Liver (tissue), 9 donors: ENCODE data around the gene TANGO2. TPM values are rescaled to one million over a fixed set of nuclear protein-coding genes. Genes with fewer than 3 reads are reported as not detected.

ENCODE experiments used
- DNase-seq: peaks from one replicate; pipeline ENCODE4 v3.0.0-alpha.2; 2017; ENCODE audit warnings: low spot score
- H3K27ac ChIP-seq, 2 donors: one replicate each; pipeline ENCODE4 v1.7.0; 2013; ENCODE audit warnings: inconsistent platforms in 2 of 2, low read length in 2 of 2, control low read depth in 1 of 2, low read depth in 1 of 2, mild to moderate bottlenecking in 1 of 2
- H3K27me3 ChIP-seq, 4 donors: one replicate each; pipeline versions ENCODE4 v1.6.1 to v1.7.0; 2013; ENCODE audit warnings: low read length in 3 of 4, inconsistent platforms in 1 of 4, mild to moderate bottlenecking in 1 of 4, moderate library complexity in 1 of 4; ENCODE audit not compliant: control insufficient read depth in 4 of 4, insufficient read depth in 4 of 4
- H3K36me3 ChIP-seq, 4 donors: one replicate each; pipeline versions ENCODE4 v1.6.1 to v1.7.0; 2013; ENCODE audit warnings: low read length in 3 of 4, mild to moderate bottlenecking in 3 of 4, low read depth in 1 of 4, moderate library complexity in 1 of 4; ENCODE audit not compliant: control insufficient read depth in 4 of 4, insufficient read depth in 3 of 4
- H3K4me1 ChIP-seq, 4 donors: one replicate each; pipeline versions ENCODE4 v1.6.1 to v1.7.0; 2013; ENCODE audit warnings: low read length in 3 of 4, mild to moderate bottlenecking in 3 of 4, moderate library complexity in 1 of 4; ENCODE audit not compliant: control insufficient read depth in 4 of 4, insufficient read depth in 4 of 4
- H3K4me3 ChIP-seq, 3 donors: one replicate each; pipeline versions ENCODE4 v1.6.1 to v1.7.0; 2013; ENCODE audit warnings: low read length in 3 of 3, control low read depth in 1 of 3, low read depth in 1 of 3, mild to moderate bottlenecking in 1 of 3
- H3K9ac ChIP-seq, 2 donors: one replicate each; pipeline ENCODE4 v1.7.0; 2013; ENCODE audit warnings: low read length in 2 of 2, mild to moderate bottlenecking in 2 of 2, moderate library complexity in 2 of 2, control low read depth in 1 of 2, low read depth in 1 of 2
- H3K9me3 ChIP-seq, 4 donors: one replicate each; pipeline versions ENCODE4 v1.6.1 to v1.7.0; 2013; ENCODE audit warnings: low read length in 3 of 4; ENCODE audit not compliant: control insufficient read depth in 4 of 4
- ATF3 ChIP-seq: IDR thresholded peaks from 2 replicates; pipeline ENCODE4 v1.6.1; 2016; ENCODE audit warnings: antibody characterized with exemption
- CTCF ChIP-seq: fragments of 150-350 bp; IDR thresholded peaks from 2 replicates; pipeline ENCODE4 v1.5.1; 2017; ENCODE audit warnings: improper control_type of control experiment, low read depth, low read length; ENCODE audit not compliant: missing input control
- EGR1 ChIP-seq, 2 donors: IDR thresholded peaks; 2 replicates each; pipeline ENCODE4 v1.6.1; 2016 to 2018; ENCODE audit warnings: antibody characterized with exemption in 2 of 2, low read depth in 2 of 2
- FOXA1 ChIP-seq: IDR thresholded peaks from 2 replicates; pipeline ENCODE4 v1.6.1; 2016; ENCODE audit warnings: antibody characterized with exemption
- FOXA2 ChIP-seq: IDR thresholded peaks from 2 replicates; pipeline ENCODE4 v1.6.1; 2016; ENCODE audit warnings: antibody characterized with exemption
- GABPA ChIP-seq, 2 donors: IDR thresholded peaks in 1 of 2; conservative IDR thresholded peaks in 1 of 2; 2 replicates each; pipeline ENCODE4 v1.6.1; 2016; ENCODE audit warnings: antibody characterized with exemption in 2 of 2, mild to moderate bottlenecking in 1 of 2, moderate library complexity in 1 of 2
- HNF4A ChIP-seq, 2 donors: conservative IDR thresholded peaks; 2 replicates each; pipeline ENCODE4 v1.6.1; 2016; ENCODE audit warnings: antibody characterized with exemption in 2 of 2, mild to moderate bottlenecking in 2 of 2
- HNF4G ChIP-seq: IDR thresholded peaks from 2 replicates; pipeline ENCODE4 v1.6.1; 2016; ENCODE audit warnings: antibody characterized with exemption
- JUND ChIP-seq, 2 donors: IDR thresholded peaks; 2 replicates each; pipeline ENCODE4 v1.6.1; 2016; ENCODE audit warnings: antibody characterized with exemption in 2 of 2
- MAX ChIP-seq: IDR thresholded peaks from 2 replicates; pipeline ENCODE4 v1.6.1; 2016; ENCODE audit warnings: antibody characterized with exemption
- NR2F2 ChIP-seq: IDR thresholded peaks from 2 replicates; pipeline ENCODE4 v1.6.1; 2016; ENCODE audit warnings: antibody characterized with exemption
- RAD21 ChIP-seq, 2 donors: IDR thresholded peaks; 2 replicates each; pipeline ENCODE4 v1.6.1; 2016; ENCODE audit warnings: antibody characterized with exemption in 2 of 2, mild to moderate bottlenecking in 2 of 2
- REST ChIP-seq: IDR thresholded peaks from 2 replicates; pipeline ENCODE4 v1.6.1; 2016; ENCODE audit warnings: antibody characterized with exemption, mild to moderate bottlenecking
- RXRA ChIP-seq, 2 donors: IDR thresholded peaks; 2 replicates each; pipeline ENCODE4 v1.6.1; 2017 to 2018; ENCODE audit warnings: antibody characterized with exemption in 2 of 2, mild to moderate bottlenecking in 1 of 2
- SP1 ChIP-seq: IDR thresholded peaks from 2 replicates; pipeline ENCODE4 v1.6.1; 2018; ENCODE audit warnings: antibody characterized with exemption, mild to moderate bottlenecking
- TAF1 ChIP-seq: conservative IDR thresholded peaks from 2 replicates; pipeline ENCODE4 v1.6.1; 2016; ENCODE audit warnings: antibody characterized with exemption, mild to moderate bottlenecking
- YY1 ChIP-seq: IDR thresholded peaks from 2 replicates; pipeline ENCODE4 v1.6.1; 2016; ENCODE audit warnings: antibody characterized with exemption, mild to moderate bottlenecking
- ZBTB33 ChIP-seq: IDR thresholded peaks from 2 replicates; pipeline ENCODE4 v1.6.1; 2016; ENCODE audit warnings: antibody characterized with exemption
- WGBS: extraction: QIAGEN DNeasy Blood & Tissue Kit; methylation state at CpG from one replicate; pipeline ENCODE4 v1.1.7; 2013; 5-methylcytosine and 5-hydroxymethylcytosine counted together
- polyA plus RNA-seq, 2 donors: library from polyadenylated mRNA; stranded (reverse) in 1 of 2; unstranded in 1 of 2; fragments of 200-250 nt in 1 of 2; fragments of >200 nt in 1 of 2; fragmentation: Nextera tagmentation in 1 of 2; extraction: Ambion mirVana in 1 of 2; gene quantifications; one replicate each; pipeline versions ENCODE4 v1.2.1 to v1.2.3, GENCODE V29; 2013 to 2015
- total RNA-seq, 2 donors: library from RNA; depleted of rRNA; stranded (reverse); fragments of >200 nt; gene quantifications; one replicate each; pipeline ENCODE4 v1.2.3, GENCODE V29; 2014
- donor health status: healthy.
- donor health status: healthy.
- donor health status: healthy.
- donor health status: healthy.
- donor health status: healthy.

The TANGO2 gene
- total and polyA plus RNA-seq, 4 donors, result 10.8 to 153 (median 16.1) TPM

GRCh38 chr22:20019661-20020532 is 1.0 kb upstream of the TANGO2 start:
- H3K27ac ChIP-seq, result no peak overlapping the region
- no peak for DNase-seq
- TF ChIP-seq FOXA2 (no peak), FOXA1 (peak; percentile 6)
- no peaks in the 10 kb centered on the region for H3K36me3 ChIP-seq
- H3K27me3 ChIP-seq, result no peaks in the 10 kb centered on the region
- peak overlapping the region in 1 of 2 donors; percentile 77 for H3K9ac ChIP-seq
- WGBS, result 79% methylated on average over 8 of the region's 8 CpGs
- peak overlapping the region in 2 of 3 donors; percentile 76 to 85 for H3K4me3 ChIP-seq
- peaks cover 11 to 51% (median 36%) of the 10 kb centered on the region in 4 donors for H3K4me1 ChIP-seq
- H3K9me3 ChIP-seq, result no peaks in the 10 kb centered on the region

- peak overlapping the region; percentile 81 to 95 (median 85) for H3K4me3 ChIP-seq
- no peaks in the 10 kb centered on the region for H3K9me3 ChIP-seq
- H3K9ac ChIP-seq, result peak overlapping the region; percentile 87 to 90
- H3K4me1 ChIP-seq, result peaks cover 8 to 41% (median 32%) of the 10 kb centered on the region in 4 donors
- no peaks in the 10 kb centered on the region for H3K36me3 ChIP-seq
- TF ChIP-seq FOXA2 (no peak), HNF4G (no peak), EGR1 (IDR thresholded peaks at IDR 0.05; ENCODE audit: low read depth in 2 of 2) (no peak), TAF1 (no peak), JUND (IDR thresholded peaks at IDR 0.05) (no peak), NR2F2 (no peak), FOXA1 (no peak), REST (peak; percentile 77), SP1 (peak; percentile 37), ATF3 (no peak), ZBTB33 (no peak), RAD21 (IDR thresholded peaks at IDR 0.05) (peak in 1 of 2 donors; percentile 39), HNF4A (conservative IDR thresholded peaks at IDR 0.05) (peak in 1 of 2 donors; percentile 59), RXRA (IDR thresholded peaks at IDR 0.05) (peak in 1 of 2 donors; percentile 62), CTCF (no peak), GABPA (IDR thresholded peaks at IDR 0.05 in 1 of 2, conservative IDR thresholded peaks at IDR 0.05 in 1 of 2) (no peak), YY1 (peak; percentile 47), MAX (no peak)
- H3K27ac ChIP-seq, result peak overlapping the region; percentile 86 to 88
- DNase-seq, result peak; percentile 64
- H3K27me3 ChIP-seq, result no peaks in the 10 kb centered on the region
- WGBS, result 2% methylated on average over 36 of the region's 36 CpGs
Observed at GRCh38 chr22:20021196-20022181, 579 bp downstream of the TANGO2 start.
